HG03521 (cell line): ENCODE measurements around the gene LHFPL3.
"Not testable (repeated sequence)": the region's sequence is repeated elsewhere in the genome, so short reads cannot be mapped to it uniquely, and the experiment has no call there.

Experiments used
- ATAC-seq: cut with Tn5 transposase; IDR thresholded peaks from one replicate; pipeline ENCODE4 v1.9.1; 2021; ENCODE audit warnings: mild to moderate bottlenecking, moderate library complexity; ENCODE audit not compliant: unreplicated experiment

LHFPL3 gene

DNA sequence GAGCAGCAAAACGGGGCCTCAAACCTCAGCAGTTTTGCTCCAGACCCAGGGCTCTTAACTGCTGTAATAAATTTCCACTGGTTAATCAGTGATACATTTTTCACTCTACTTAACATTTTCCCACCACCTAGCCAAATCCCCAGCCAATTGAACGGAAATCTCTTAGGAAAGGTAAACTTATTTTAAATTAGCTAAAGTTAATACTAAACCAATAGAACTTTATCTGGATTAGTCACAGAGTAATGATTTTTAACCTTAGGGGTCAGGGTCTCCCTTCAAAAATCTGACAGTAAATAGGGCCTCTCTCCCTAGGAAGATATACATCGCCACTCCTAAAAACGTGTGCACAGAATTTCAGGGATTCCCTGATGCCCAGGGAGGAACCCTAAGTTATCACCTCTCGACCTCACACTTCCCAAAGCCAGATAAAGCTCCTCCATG, 598.2 kb downstream of the LHFPL3 start:
- ATAC-seq, result no peak

DNA sequence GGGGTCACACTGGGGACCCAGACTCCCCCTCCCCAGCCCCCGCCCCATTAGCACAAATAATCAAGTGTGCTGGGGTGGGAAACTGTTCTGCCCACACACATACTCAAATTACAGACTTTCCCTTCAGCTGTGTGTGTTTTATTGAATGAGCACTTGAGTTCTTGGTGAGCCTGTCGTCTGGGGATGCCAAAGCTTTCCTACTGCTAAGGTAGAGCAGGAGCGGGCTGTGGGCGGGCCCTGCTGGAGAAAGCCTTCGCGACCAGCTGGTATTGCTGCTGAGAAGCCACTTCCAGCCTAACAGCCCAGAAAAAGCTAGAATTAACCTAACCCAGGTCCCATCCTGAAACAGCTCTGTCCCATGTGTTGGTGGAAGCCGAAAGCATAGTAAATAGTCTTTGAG, 598.7 kb downstream of the LHFPL3 start:
- no peak for ATAC-seq

DNA sequence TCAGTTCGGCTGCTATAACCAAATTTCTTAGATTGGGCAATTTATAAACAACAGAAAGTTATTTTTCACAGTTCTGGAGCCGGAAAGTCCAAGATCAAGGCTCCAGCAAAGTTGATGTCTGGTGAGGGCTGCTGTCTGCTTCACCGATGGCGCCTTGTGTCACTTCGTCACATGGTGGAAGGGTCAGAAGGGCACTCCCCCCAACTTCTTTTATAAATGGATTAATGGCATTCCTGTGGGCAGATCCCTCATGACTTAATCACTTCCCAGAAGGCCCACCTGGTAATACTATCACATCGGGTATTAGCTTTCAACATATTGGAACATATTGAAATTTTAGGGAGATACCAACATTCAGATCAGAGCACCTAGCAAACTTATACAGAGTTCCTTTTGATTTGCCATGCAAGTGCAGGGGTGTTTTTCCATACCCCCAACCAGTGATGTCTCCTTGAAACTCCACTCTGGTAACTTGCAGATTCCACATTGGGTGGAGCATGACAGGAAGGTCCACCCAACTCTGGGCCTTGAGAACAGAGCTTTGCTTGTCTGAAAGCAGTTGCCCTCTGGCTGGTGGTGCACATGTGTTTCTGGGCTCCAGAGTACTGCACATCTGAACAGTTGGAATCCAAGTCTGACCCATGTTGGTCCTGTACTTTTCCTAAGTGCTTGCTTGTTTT, 600.5 kb downstream of the LHFPL3 start:
- no peak for ATAC-seq

DNA sequence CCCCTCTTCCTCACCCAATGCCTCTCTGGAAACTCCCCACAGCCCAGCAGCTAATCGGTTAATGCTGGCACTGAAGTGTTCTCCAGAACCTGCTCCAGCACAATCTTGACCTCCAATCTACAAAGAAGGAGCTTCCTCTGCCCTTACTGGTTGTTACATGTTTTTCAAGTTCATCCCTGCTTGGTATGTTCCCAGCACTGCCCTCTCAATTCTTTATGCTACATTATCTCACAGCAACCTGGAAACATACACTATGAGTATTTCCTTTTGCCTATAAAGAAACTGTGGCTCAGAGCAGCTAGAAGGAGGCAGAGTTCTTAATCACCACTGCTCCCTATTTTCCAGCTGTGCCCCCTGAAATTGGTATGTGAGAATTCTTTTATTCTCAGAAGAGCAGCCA, 601.5 kb downstream of the LHFPL3 start:
- ATAC-seq, result no peak

DNA sequence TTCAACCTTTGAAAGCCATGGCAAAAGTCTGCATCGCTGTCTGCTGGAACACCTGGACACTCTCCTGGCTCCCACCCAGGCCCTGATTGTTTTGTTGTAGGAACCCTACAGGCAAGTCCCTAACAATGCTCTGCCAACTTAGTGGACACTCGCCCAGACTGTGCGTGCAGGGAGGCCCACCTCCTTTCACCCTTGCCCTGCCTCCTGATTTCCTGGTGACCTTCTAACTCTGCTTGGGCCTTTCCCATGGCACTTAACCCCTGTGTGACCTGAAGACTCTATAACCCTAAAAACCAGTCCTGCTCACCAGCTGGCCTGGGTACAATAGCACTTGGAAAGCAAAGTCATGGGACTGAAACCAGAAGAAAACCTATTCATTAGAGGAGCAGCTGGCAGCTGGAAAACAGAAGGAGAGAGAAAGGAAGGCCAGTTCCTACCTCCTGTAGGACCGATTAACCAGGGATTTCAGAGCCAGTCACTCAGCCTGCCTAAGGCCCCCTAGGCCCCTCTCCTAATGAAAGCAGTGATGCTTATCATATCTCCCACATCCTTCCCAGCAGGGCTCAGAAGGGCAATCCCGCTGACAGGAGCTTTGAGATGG, 602.9 kb downstream of the LHFPL3 start:
- ATAC-seq, result no peak

DNA sequence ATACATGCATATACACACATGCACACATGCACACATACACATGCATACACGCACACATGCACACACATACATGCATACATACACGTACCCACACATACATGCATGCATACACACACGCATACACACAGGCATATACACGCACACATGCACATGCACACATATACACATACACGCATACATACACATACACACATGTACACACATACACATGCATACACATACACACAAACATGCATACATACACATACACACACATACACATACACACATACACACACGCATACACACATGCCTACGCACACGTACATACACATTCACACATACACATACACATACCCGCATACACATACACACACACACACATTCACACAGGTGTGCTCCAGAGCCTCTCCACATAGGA, 604.6 kb downstream of the LHFPL3 start:
- no peak for ATAC-seq

DNA sequence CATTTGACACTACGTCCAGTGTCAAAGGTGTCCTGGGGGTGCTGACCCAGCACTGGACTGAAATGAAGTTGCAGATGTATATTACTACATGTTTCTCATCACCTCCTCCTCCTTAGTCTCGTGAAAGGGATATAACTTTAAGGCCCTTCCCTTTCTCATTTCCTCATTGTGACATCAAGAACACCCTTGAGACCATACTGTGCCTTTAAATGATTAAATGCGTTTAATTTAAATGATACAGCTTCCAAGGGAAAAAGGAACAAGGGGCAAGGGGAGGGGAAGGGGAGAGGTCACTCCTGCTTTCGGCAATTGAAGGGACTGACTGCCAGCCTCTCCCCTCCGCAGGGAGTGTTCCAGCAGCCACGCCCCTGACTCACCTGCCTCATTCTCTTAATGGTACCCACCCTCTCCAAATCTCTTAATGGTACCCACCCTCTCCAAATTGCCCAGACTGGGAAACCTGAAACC, 605.2 kb downstream of the LHFPL3 start:
- no peak for ATAC-seq

DNA sequence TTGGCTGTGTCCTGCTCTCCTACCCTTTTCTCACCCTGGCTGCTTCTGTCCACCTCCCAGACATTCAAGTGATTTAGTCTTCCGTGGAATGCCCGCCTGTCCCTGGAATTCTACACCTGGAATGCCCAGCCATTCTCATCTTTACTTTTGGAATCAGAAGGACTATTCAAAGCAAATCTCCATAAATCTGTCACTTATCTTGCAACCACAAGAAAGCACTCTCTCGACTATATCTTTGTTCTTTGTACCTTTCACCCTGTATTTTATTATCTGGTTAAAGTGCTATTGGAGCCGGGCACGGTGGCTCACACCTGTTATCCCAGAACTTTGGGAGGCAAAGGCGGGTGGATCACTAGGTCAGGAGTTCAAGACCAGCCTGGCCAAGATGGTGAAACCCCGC, 606.3 kb downstream of the LHFPL3 start:
- ATAC-seq, result no peak

DNA sequence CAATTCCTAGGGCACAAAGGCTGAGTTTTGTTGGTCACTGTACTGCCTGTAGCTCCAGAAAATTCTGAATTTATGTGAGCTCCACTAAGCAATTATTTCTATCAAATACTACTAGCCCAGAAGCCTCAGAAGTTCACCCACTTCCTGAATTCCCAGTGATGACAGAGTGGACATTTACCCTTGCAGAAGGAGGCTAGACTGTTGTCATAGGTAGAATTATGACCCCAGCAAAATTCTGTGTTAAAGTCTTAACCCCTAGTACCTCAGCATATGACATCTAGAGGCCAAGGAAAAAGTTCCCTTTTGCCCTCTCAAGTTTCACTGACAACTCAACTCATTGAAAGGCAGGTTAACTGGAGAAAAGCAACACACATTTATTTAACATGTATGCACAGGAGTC, 606.9 kb downstream of the LHFPL3 start:
- no peak for ATAC-seq

DNA sequence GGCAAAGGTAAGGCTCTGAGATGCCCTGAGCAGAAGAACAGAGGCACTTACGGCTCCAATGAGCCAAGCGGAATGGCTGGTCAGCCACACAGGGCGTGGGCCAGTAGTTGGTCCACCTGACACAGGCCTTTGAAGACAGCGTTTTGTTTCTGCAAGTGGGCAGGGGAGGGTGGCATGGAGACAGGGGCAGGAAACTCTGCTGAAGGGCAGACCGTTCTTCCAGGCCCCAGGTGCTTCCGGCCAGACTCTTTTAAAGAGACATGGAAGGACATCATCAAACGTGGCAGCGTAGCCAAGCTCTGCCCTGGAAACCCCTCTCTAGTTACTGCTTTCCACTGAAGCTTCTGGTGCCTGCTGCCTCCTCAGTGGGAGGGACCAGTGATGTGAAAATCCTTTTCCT, 608.1 kb downstream of the LHFPL3 start:
- no peak for ATAC-seq

DNA sequence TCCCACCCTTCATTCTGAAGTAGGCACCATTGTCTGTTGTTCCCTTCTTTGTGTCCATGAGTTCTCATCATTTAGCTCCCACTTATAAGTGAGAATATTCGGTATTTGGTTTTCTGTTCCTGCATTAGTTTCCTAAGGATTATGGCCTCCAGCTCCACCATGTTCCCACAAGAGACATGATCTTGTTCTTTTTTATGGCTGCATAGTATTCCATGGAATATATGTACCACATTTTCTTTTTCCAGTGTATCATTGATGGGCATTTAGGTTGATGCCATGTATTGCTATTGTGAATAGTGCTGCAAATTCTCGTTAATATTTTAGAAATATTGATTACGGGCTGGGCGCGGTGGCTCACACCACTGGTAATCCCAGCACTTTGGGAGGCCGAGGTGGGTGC, 609.1 kb downstream of the LHFPL3 start:
- ATAC-seq, result not testable (repeated sequence)

DNA sequence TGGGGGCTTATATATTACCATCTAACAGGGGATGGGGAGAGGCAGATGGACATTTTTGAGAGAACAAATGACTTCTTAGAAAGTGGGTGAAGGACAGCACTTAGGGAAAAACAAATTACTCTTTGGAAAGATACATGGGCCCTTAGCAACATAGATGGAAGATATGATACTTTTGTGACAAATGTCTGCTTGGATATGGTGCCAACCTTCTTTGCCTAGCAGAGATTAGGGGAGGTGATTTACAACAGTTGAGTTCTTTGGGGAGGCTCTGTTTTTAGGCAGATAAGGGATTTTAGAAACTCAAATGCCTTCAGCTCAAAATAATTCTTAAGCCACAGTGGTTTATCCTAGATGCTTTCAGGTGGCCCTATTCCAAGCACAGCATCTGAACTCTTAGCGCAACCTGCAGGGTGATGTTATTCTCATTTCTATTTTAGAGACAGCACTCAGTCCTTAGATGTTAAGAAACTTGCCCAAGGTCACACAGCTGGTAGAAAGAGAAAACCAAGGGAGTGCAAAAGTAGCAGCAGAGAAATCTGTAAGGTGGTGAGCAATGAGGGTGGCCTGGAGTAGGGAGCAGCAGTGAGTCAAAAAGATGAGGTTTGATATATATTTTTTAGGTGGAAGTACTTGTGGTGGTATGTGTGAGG, 610.5 kb downstream of the LHFPL3 start:
- ATAC-seq, result no peak

DNA sequence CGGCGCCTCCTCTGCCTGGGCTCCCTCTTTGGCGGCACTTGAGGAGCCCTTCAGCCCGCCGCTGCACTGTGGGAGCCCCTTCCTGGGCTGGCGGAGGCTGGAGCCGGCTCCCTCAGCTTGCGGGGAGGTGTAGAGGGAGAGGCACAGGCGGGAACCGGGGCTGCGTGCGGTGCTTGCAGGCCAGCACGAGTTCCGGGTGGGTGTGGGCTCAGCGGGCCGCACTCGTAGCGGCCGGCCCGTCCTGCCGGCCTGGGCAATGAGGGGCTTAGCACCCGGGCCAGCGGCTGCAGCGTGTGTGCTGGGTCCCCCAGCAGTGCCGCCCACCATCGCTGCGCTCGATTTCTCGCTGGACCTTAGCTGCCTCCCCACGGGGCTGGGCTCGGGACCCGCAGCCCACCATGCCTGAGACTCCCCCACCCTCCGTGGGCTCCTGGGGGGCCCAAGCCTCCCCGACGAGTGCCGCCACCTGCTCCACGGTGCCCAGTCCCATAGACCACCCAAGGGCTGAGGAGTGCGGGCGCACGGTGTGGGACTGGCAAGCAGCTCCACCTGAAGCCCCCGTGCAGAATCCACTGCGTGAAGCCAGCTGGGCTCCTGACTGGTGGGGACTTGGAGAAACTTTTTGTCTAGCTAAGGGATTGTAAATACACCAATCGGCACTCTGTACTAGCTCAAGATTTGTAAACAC, 611.8 kb downstream of the LHFPL3 start:
- ATAC-seq, result no peak

DNA sequence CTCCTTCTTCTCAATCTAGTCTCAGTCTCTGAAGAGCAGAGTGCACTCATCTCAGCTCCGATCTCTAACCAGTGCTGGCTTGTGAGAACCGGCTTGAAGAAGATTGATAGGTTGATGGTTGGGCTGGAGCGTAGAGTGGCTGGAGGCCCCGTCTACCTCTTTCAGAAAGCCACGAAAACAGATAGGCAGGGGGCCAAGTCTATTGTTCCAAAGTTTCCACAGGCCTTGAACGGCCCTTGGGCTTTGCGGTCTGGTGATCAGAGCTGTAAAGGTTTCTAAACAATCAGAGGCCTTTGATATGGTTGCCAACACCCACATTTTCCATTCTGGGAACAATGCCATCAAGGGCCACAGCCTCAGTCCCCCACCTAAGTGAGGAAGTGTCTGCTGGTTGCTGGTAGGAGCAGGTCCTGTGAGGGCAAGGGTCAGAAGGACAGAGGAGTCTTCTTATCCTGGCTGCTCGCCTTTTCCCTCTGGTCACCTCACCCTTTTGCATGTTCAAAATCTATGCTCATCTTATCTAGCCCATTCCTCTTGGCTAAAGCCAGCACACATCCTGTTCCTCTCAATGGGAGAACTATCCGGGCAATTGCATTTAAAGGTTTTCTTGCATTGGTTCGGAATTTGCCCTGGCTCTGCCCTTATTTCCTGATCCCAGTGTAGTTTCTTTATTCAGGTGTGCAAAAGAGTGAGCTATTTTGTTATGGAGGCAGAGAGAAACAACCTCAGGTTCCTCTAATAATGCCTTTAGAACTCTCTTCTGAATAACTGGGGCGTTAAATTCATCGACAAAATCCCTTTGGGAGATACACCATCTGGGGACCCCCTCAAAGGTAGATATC, 615.3 kb downstream of the LHFPL3 start:
- peak; percentile 41 for ATAC-seq

DNA sequence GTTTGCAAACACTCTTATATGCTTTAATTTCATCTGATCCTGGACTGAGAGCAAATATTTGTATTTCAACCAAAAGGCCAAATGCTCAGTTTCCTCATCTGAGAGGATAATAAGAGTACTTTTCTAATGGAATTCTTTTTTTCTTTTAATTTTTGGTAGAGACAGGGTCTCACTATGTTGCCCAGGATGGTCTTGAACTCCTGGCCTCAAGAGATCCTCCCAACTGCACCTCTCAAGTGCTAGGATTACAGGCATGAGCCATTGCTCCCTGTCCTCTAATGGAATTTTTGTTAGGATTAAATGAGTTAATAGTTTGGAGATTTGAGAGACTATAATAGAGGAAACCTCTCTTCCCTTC, 617.2 kb downstream of the LHFPL3 start:
- ATAC-seq, result no peak

DNA sequence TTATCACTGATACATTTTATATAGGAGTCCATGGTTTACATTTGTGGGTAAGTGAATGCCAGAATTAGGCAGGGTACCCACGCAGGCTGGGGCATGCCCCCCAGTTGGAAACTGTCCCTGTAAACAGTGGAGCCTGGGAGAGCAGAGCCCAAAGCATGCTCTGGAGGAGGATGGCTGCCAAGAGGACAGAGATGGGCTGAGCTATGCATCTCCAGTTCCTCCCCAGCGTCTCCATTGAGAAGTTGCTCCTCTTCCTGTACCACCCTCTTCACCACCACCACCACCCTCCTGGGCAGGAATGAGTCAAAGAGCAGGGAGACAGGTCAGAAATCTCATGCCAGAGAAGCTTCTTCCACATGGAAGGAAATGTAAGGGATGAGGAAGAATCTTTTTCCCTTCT, 617.9 kb downstream of the LHFPL3 start:
- no peak for ATAC-seq

DNA sequence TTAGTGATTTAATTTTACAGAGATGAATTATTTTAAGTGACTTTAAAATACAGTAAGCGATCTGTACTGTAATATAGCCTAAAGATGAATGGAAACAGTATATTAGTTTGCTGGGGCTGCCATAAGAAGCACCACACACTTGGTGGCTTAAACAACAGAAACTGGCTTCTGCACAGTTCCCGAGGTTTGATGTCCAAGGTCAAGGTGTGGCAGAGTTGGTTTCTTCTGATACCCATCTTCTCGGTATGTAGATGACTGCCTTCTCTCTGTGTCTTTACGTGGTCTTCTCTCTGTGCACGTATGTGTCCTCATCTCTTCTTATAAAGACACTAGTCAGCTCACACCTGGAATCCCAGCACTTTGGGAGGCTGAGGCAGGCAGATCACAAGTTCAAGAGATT, 621.6 kb downstream of the LHFPL3 start:
- no peak for ATAC-seq

DNA sequence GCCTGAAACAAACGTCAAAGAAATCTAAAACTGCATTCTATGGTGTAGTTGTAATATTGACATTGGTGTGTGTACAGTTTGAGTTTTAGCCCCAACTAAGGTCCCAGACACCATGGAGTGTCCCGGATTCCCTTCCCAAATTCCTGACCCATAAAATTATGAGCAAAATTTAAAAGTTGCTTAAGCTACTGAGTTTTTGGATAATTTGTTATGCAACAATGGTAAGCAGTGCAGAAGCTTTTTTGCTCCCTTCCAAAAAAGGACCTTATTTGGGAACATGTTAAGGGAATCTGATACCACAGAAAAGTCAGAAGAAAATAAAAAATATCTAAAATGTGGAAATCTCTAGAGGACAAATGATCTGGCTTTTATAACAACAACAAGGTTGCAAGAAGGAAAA, 622.4 kb downstream of the LHFPL3 start:
- no peak for ATAC-seq

DNA sequence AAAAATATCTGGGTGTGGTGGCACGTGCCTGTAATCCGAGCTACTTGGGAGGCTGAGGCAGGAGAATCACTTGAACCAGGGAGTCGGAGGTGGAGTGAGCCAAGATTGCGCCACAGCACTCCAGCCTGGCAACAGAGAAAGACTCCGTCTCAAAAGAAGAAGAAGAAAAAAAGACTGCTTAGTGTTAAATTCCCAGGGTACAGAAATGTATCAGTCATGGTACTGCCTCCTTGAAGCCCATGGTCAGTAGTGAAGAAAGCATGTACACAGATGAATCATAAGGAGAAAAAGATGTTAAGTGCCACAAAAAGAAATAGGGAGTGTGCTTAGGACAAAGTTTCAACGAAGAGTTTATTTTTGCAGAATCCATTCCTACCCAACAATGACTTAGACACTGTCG, 623.1 kb downstream of the LHFPL3 start:
- ATAC-seq, result no peak

DNA sequence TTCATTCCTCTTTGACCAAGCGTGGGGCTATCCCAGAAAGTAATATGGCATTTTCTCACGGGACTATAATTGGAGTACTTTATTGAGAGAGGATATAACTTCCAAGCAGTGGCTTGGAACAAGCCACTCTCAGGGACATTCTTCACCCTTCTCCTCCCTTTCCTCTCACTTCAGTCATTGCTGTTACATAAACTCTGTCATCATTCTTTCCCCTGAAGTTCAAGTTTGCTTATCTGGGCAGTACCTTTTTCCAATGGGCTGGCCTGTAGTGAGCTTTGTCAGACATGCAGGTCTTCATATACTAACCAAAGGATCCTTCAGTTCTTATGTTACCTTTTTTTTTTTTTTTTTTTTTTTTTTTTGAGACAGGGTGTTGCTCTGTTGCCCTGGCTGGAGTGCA, 626.9 kb downstream of the LHFPL3 start:
- ATAC-seq, result no peak
